ENCODE measurements around the gene SAMD4B.

The SAMD4B gene

DNA sequence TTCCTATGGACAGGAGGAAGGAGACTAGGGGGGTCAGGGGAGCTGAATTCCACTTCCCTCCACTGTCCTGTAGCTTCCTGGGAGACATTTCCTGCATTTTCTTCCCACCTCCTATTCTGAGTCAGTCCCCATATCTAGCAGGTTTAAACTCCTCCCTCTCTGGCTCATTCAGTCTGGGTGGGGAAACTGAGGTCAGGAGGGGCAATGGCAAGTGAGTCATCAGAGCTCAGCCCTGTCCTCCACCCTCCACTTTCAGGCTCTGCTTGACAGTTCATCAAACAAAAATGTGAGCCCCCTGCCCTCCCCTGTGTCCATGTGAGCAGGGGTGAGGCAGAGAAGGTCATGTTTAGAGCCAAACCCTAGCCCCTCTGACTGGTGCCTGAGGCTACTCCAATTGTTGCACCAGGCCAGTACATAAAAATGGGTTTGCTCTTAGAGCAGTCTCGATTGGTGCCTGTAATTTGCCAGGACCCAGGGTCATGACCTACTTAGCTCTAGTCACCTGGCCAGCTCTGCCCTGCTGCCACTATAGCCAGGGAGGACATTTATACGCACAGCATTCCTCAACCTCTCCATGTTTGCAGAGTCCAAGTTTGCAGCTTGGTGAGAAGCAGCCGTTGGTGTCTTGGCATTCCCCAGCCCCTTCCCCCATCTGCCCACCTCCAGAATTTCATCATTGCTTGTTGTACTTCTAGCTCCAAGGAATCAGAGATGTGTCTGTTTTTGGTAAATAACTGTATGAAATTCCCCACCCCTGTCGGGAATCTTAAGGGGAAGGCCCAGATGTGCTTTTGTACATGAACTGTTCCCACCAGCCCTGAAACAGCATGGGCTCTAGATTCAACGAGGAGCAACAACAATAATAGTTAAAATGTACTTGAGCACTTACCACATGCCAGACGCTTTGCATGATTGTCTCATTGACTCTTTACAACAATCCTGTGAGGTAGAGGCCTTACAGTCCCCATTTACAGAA is 20.7 kb downstream of the SAMD4B start:
- H3K27ac ChIP-seq = no peak overlapping the region
- TF ChIP-seq ZFX (IDR thresholded peaks at IDR 0.05; ENCODE audit: borderline replicate concordance) = no peak
- TF ChIP-seq, protein P1, sequence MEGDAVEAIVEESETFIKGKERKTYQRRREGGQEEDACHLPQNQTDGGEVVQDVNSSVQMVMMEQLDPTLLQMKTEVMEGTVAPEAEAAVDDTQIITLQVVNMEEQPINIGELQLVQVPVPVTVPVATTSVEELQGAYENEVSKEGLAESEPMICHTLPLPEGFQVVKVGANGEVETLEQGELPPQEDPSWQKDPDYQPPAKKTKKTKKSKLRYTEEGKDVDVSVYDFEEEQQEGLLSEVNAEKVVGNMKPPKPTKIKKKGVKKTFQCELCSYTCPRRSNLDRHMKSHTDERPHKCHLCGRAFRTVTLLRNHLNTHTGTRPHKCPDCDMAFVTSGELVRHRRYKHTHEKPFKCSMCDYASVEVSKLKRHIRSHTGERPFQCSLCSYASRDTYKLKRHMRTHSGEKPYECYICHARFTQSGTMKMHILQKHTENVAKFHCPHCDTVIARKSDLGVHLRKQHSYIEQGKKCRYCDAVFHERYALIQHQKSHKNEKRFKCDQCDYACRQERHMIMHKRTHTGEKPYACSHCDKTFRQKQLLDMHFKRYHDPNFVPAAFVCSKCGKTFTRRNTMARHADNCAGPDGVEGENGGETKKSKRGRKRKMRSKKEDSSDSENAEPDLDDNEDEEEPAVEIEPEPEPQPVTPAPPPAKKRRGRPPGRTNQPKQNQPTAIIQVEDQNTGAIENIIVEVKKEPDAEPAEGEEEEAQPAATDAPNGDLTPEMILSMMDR (IDR thresholded peaks at IDR 0.05) = no peak

GRCh38 chr19:39363901-39364457 is 21.8 kb downstream of the SAMD4B start:
- TF ChIP-seq ZFX (IDR thresholded peaks at IDR 0.05; ENCODE audit: borderline replicate concordance) = no peak
- TF ChIP-seq, protein P1 (IDR thresholded peaks at IDR 0.05) = no peak
- no peak overlapping the region for H3K27ac ChIP-seq

- TF ChIP-seq, protein P1 (IDR thresholded peaks at IDR 0.05) = no peak
- no peak for TF ChIP-seq ZFX (IDR thresholded peaks at IDR 0.05; ENCODE audit: borderline replicate concordance)
Measured at GRCh38 chr19:39365531-39365930, 23.3 kb downstream of the SAMD4B start.

GRCh38 chr19:39369200-39369599 is 27.0 kb downstream of the SAMD4B start:
- no peak overlapping the region for H3K27ac ChIP-seq
- no peak for TF ChIP-seq ZFX (IDR thresholded peaks at IDR 0.05; ENCODE audit: borderline replicate concordance)
- TF ChIP-seq, protein P1 (IDR thresholded peaks at IDR 0.05) = no peak

More at GRCh38 chr19:39365531-39365930, 23.3 kb downstream of the SAMD4B start:
- no peak overlapping the region for H3K27ac ChIP-seq

GRCh38 chr19:39370735-39371134 is 28.5 kb downstream of the SAMD4B start:
- TF ChIP-seq, protein P1 (IDR thresholded peaks at IDR 0.05) = no peak
- TF ChIP-seq ZFX (IDR thresholded peaks at IDR 0.05; ENCODE audit: borderline replicate concordance) = no peak
- no peak overlapping the region for H3K27ac ChIP-seq

- no peak overlapping the region for H3K27ac ChIP-seq
- no peak for TF ChIP-seq ZFX (IDR thresholded peaks at IDR 0.05; ENCODE audit: borderline replicate concordance)
- TF ChIP-seq, protein P1 (IDR thresholded peaks at IDR 0.05) = no peak
Measured at GRCh38 chr19:39372047-39372802, 30.0 kb downstream of the SAMD4B start.
